Measurements from ENCODE around the gene UNC80.

The UNC80 gene

DNA sequence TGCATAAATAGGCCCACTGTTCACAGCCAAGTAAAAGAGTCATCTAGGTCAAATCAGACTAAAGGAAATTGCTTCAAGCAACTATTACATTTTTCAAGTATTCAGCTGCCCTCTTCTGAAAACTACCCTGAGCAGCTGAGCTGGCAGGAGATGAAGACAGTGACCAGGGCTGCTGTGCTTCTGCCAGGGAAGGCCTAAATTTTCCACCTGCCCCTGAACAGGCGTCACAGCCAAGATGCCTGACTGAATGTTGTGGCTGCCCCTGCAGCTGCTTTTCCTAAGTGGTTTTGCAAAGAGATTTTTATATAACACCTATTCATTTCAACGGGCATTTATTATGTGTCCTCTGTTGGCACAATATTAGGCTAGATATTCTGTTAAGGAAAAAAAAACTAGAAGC, 134.1 kb downstream of the UNC80 start:
- no peak for DNase-seq
- Mint-ChIP-seq H3K27ac (no peak overlapping the region), H3K4me1 (ENCODE audit: low read depth in 2 of 2) (no peaks in the 10 kb centered on the region), H3K36me3 (ENCODE audit: insufficient read depth) (no peaks in the 10 kb centered on the region), H3K9me3 (peaks cover 0 to 7% of the 10 kb centered on the region in 2 donors), H3K27me3 (peaks cover under 1 to 2% of the 10 kb centered on the region in 2 donors), H3K4me3 (no peak overlapping the region)
- no peak for ATAC-seq (replicated peaks)

DNA sequence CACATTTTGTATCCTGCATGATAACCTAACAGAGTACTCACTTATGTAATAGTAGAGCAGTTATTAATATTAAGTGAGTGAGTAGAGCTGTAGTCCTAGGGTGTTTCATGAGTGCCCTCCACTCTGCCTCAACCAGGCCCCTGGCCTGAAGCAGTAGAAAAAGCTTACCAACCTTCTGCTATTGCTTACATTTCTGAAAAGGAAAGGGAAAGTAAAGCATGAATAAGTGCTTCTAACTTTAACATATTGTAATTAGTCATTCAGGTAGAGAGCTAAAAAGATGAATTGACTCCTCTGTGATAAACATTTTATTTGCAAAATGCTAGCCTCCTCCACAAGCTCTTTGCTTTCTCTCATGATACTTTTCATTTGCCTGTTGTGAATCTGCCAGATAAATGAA, 136.1 kb downstream of the UNC80 start:
- Mint-ChIP-seq H3K4me3 (no peak overlapping the region), H3K27me3 (no peaks in the 10 kb centered on the region), H3K27ac (no peak overlapping the region), H3K36me3 (ENCODE audit: insufficient read depth) (no peaks in the 10 kb centered on the region), H3K4me1 (ENCODE audit: low read depth in 2 of 2) (no peaks in the 10 kb centered on the region), H3K9me3 (peaks cover 0 to 7% of the 10 kb centered on the region in 2 donors)
- ATAC-seq (replicated peaks), result no peak
- DNase-seq, result no peak

DNA sequence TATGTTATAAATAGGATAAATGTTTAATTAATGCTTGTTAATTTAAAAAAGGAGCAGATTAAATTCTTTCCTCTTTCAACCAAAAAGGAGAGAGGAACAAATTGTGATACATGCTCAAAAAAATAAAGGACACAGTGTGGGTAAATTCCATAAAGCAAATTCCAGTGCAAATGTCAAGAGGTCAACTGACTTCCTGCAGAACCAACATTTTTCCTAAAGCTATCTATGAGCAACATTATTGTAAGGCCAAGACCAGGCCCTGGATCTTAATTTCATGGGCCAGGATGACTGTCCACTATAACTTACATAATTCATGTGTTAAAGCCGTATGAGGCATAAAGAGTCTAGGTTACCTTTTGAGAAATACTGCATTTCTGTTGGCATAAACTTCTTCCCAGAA, 136.9 kb downstream of the UNC80 start:
- Mint-ChIP-seq H3K4me3 (no peak overlapping the region), H3K4me1 (ENCODE audit: low read depth in 2 of 2) (no peaks in the 10 kb centered on the region), H3K9me3 (peaks cover 0 to 7% of the 10 kb centered on the region in 2 donors), H3K27ac (no peak overlapping the region), H3K36me3 (ENCODE audit: insufficient read depth) (no peaks in the 10 kb centered on the region), H3K27me3 (no peaks in the 10 kb centered on the region)
- ATAC-seq (replicated peaks), result no peak
- DNase-seq, result no peak

GRCh38 chr2:209911486-209911885, 139.9 kb downstream of the UNC80 start:
- Mint-ChIP-seq H3K9me3 (peaks cover 0 to 7% of the 10 kb centered on the region in 2 donors), H3K27ac (no peak overlapping the region), H3K4me3 (no peak overlapping the region), H3K36me3 (ENCODE audit: insufficient read depth) (no peaks in the 10 kb centered on the region), H3K27me3 (peaks cover 5 to 9% of the 10 kb centered on the region in 2 donors), H3K4me1 (ENCODE audit: low read depth in 2 of 2) (no peaks in the 10 kb centered on the region)
- ATAC-seq (replicated peaks) (no peak), DNase-seq (no peak)

- Mint-ChIP-seq H3K4me3 (no peak overlapping the region), H3K36me3 (ENCODE audit: insufficient read depth) (no peaks in the 10 kb centered on the region), H3K27me3 (peaks cover 12 to 17% of the 10 kb centered on the region in 2 donors), H3K9me3 (peaks cover 0 to 7% of the 10 kb centered on the region in 2 donors), H3K4me1 (ENCODE audit: low read depth in 2 of 2) (no peaks in the 10 kb centered on the region), H3K27ac (no peak overlapping the region)
- ATAC-seq (replicated peaks) (no peak), DNase-seq (no peak)
These were observed 142.2 kb downstream of the UNC80 start for GRCh38 chr2:209913786-209914345.

DNA sequence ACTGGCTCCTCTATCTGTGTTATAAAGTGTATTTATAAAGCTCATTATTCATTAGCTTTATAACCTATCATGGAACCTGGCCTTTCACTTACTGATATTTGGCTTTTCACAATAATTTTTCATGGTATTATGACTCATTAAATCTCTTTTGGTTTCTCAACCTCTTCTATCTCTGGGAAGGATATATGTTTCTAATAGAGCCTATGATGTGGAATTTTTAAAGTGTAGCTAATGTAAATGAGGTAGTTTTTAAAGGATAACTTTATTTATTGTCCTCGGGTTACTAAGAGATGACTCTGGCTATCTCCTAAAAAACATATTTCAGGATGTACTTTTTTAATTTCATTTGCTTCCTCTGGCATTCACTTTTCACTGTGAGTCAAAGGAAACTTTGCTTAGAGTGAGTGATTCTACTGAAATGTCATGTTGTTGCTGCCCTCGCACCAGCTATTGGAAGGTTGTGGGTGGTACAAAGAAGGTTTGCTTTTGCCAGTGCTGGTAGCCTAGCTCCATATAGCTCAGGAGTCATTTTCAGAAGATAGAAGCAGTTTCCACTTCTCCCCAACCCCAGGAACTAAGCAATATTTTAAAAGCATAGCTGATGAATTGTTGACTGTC, 145.6 kb downstream of the UNC80 start:
- Mint-ChIP-seq H3K27me3 (peaks cover 12 to 28% of the 10 kb centered on the region in 2 donors), H3K27ac (no peak overlapping the region), H3K4me1 (ENCODE audit: low read depth in 2 of 2) (no peaks in the 10 kb centered on the region), H3K36me3 (ENCODE audit: insufficient read depth) (no peaks in the 10 kb centered on the region), H3K4me3 (no peak overlapping the region), H3K9me3 (no peaks in the 10 kb centered on the region)
- ATAC-seq (replicated peaks), result no peak
- DNase-seq, result no peak

DNA sequence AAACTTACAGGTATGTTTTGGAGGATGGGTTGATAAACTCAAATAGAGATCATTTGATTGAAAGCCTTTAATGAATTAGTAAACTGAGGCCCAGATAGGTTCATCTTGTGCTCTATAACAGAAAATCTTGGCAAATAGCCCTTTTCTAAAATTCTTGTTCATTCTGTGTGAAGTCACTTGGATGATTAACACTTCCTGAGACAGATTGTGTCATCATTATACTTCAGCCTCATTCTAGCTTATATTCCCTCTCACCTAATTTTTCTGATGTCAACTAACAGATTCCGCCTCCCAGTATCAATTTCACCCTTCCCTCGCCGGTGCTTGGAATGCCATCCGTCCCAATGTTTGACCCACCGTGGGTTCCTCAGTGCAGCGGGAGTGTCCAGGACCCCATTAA, 146.6 kb downstream of the UNC80 start:
- no peak for ATAC-seq (replicated peaks)
- H3K36me3 Mint-ChIP-seq (ENCODE audit: insufficient read depth), result no peaks in the 10 kb centered on the region

GRCh38 chr2:209922116-209922515, 150.5 kb downstream of the UNC80 start:
- DNase-seq, result no peak
- Mint-ChIP-seq H3K4me3 (no peak overlapping the region), H3K36me3 (ENCODE audit: insufficient read depth) (no peaks in the 10 kb centered on the region), H3K4me1 (ENCODE audit: low read depth in 2 of 2) (no peaks in the 10 kb centered on the region), H3K27me3 (peaks cover 7 to 40% of the 10 kb centered on the region in 2 donors), H3K27ac (no peak overlapping the region), H3K9me3 (peaks cover 0 to 3% of the 10 kb centered on the region in 2 donors)
- ATAC-seq (replicated peaks), result no peak

More for the DNA sequence above, 146.6 kb downstream of the UNC80 start:
- Mint-ChIP-seq H3K27ac (no peak overlapping the region), H3K27me3 (peaks cover 12 to 32% of the 10 kb centered on the region in 2 donors), H3K4me1 (ENCODE audit: low read depth in 2 of 2) (no peaks in the 10 kb centered on the region), H3K4me3 (no peak overlapping the region), H3K9me3 (no peaks in the 10 kb centered on the region)
- no peak for DNase-seq

DNA sequence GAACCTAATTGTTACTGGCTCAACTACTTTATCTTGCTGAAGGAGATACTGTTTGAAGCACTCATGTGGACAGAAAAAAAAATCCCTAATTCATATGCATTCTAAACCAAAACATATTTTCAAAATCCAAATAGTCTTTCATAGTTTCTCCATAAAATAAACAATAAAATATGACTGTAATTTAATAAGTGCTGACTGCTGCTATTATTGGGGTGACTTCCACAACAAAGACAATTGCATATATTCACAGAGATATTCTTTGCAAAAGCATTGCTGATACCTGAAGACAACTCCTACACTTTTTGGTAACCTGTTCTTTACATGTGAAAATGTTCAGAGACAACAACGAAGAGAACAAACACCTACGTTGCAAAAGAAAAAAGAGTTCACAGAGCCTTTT, 157.7 kb downstream of the UNC80 start:
- Mint-ChIP-seq H3K27me3 (peaks cover 20 to 43% of the 10 kb centered on the region in 2 donors), H3K4me1 (ENCODE audit: low read depth in 2 of 2) (no peaks in the 10 kb centered on the region), H3K27ac (no peak overlapping the region), H3K4me3 (no peak overlapping the region), H3K9me3 (peaks cover 0 to 3% of the 10 kb centered on the region in 2 donors), H3K36me3 (ENCODE audit: insufficient read depth) (no peaks in the 10 kb centered on the region)
- no peak for ATAC-seq (replicated peaks)
- no peak for DNase-seq

GRCh38 chr2:209933499-209934483, 162.2 kb downstream of the UNC80 start:
- Mint-ChIP-seq H3K4me3 (no peak overlapping the region), H3K36me3 (ENCODE audit: insufficient read depth) (no peaks in the 10 kb centered on the region), H3K4me1 (ENCODE audit: low read depth in 2 of 2) (no peaks in the 10 kb centered on the region), H3K27me3 (peaks cover 15 to 26% of the 10 kb centered on the region in 2 donors), H3K27ac (no peak overlapping the region), H3K9me3 (no peaks in the 10 kb centered on the region)
- no peak for ATAC-seq (replicated peaks)
- no peak for DNase-seq

DNA sequence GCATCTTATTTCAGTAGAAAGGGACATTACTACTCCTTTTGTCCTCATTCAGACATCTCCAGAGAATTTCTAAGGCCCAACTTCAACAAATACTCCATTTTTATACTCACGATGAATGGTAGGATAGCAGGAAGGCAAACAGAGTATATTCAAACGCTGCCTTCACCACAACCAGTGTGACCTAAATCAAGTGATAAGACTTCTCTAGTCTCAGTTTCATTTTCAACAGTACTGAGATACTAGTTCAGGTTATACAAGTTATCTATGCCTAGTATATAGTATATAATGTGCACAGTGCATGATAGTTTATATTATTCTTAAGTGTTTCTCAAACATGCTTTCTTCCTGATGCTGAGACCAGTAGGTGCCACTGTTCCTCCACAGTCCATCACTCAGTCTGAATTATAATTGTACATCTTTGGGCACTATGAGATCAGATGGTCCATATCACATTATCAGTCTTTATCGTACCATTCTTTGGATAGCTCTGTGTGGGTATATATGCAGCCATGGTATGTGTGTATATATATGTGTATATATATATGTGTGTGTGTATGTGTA, 164.6 kb downstream of the UNC80 start:
- DNase-seq (no peak), ATAC-seq (replicated peaks) (no peak)
- Mint-ChIP-seq H3K4me3 (no peak overlapping the region), H3K27me3 (peaks cover 17 to 46% of the 10 kb centered on the region in 2 donors), H3K4me1 (ENCODE audit: low read depth in 2 of 2) (no peaks in the 10 kb centered on the region), H3K27ac (no peak overlapping the region), H3K36me3 (ENCODE audit: insufficient read depth) (no peaks in the 10 kb centered on the region), H3K9me3 (no peaks in the 10 kb centered on the region)

GRCh38 chr2:209937893-209938292, 166.3 kb downstream of the UNC80 start:
- no peak overlapping the region for H3K27ac Mint-ChIP-seq
- no peaks in the 10 kb centered on the region for H3K9me3 Mint-ChIP-seq
- DNase-seq (no peak), ATAC-seq (replicated peaks) (no peak)
- H3K27me3 Mint-ChIP-seq, result peaks cover 8 to 39% of the 10 kb centered on the region in 2 donors
- no peak overlapping the region for H3K4me3 Mint-ChIP-seq
- H3K36me3 Mint-ChIP-seq (ENCODE audit: insufficient read depth), result no peaks in the 10 kb centered on the region
- H3K4me1 Mint-ChIP-seq (ENCODE audit: low read depth in 2 of 2), result no peaks in the 10 kb centered on the region

DNA sequence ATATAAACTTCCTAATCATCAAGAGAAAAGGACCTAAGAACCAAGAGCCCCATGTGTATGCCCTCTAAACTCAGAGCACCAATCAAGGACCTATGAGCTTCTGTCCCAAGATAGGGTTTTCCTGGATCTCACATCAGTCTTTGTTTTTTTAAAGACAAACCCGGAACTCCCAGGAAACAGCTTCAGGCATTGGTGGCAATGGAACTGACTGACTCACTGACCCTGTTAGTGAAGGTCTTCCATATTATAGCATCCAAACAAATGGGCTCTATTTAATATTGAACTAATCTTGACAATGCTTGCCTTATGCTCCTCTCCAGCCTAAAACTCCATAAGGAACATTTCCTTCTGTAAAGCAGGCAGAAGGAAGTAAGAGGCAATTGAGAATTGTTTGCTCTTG, 167.3 kb downstream of the UNC80 start:
- Mint-ChIP-seq H3K9me3 (no peaks in the 10 kb centered on the region), H3K27me3 (peaks cover 8 to 31% of the 10 kb centered on the region in 2 donors), H3K4me3 (no peak overlapping the region), H3K36me3 (ENCODE audit: insufficient read depth) (no peaks in the 10 kb centered on the region), H3K4me1 (ENCODE audit: low read depth in 2 of 2) (no peaks in the 10 kb centered on the region), H3K27ac (no peak overlapping the region)
- no peak for ATAC-seq (replicated peaks)
- no peak for DNase-seq

Data from effector memory CD8-positive, alpha-beta T cell (primary cell).